Sigmoid colon (tissue), 7 donors: ENCODE data around the gene MAD1L1. TPM values are rescaled to one million over a fixed set of nuclear protein-coding genes. Genes with fewer than 3 reads are reported as not detected.

Source experiments
- DNase-seq: peaks from one replicate; pipeline ENCODE4 v3.0.0-alpha.2; 2019
- H3K27ac ChIP-seq, 4 donors: fragments of 200-600 bp; sonication (generic); one replicate each; pipeline ENCODE4 v1.5.1; 2016 to 2019; ENCODE audit warnings: mild to moderate bottlenecking in 1 of 4
- H3K27me3 ChIP-seq, 3 donors: fragments of 200-600 bp; sonication (generic); one replicate each; pipeline ENCODE4 v1.5.1; 2019; ENCODE audit warnings: mild to moderate bottlenecking in 1 of 3
- H3K36me3 ChIP-seq, 4 donors: fragments of 200-600 bp; sonication (generic); one replicate each; pipeline ENCODE4 v1.5.1; 2016 to 2019
- H3K4me1 ChIP-seq, 4 donors: fragments of 200-600 bp; sonication (generic); one replicate each; pipeline ENCODE4 v1.5.1; 2017 to 2019
- H3K4me3 ChIP-seq, 4 donors: fragments of 200-600 bp; sonication (generic); one replicate each; pipeline ENCODE4 v1.5.1; 2017 to 2019; ENCODE audit warnings: mild to moderate bottlenecking in 2 of 4, moderate library complexity in 1 of 4
- H3K9me3 ChIP-seq, 4 donors: fragments of 200-600 bp in 3 of 4; sonication (generic) in 3 of 4; one replicate each; pipeline versions ENCODE4 v1.5.1 to v1.6.1; 2013 to 2019
- EP300 ChIP-seq, 4 donors: sonication (generic); formaldehyde crosslinking; IDR thresholded peaks; one replicate each; pipeline ENCODE4 v1.6.1; 2017; ENCODE audit warnings: antibody characterized with exemption in 4 of 4
- POLR2A ChIP-seq, 2 donors: fragments of 450-650 bp; IDR thresholded peaks; one replicate each; pipeline ENCODE4 v1.6.1; 2016; ENCODE audit warnings: antibody characterized with exemption in 2 of 2, mild to moderate bottlenecking in 2 of 2, moderate library complexity in 2 of 2
- POLR2AphosphoS5 ChIP-seq, 4 donors: sonication (generic); formaldehyde crosslinking; IDR thresholded peaks; one replicate each; pipeline ENCODE4 v1.6.1; 2017; ENCODE audit warnings: antibody characterized with exemption in 4 of 4
- WGBS, 2 donors: extraction: QIAGEN DNeasy Blood & Tissue Kit; methylation state at CpG; one replicate each; pipeline ENCODE4 v1.1.7; 2013; 5-methylcytosine and 5-hydroxymethylcytosine counted together
- intact Hi-C: fragments of 100-400 bp; cut with DNase I; formaldehyde crosslinking; loops from one replicate; pipeline ENCODE4 v1.15.1; 2023
- polyA plus RNA-seq, 3 donors: library from polyadenylated mRNA; stranded (reverse); fragments of 200-250 nt; gene quantifications; one replicate each; pipeline ENCODE4 v1.2.3, GENCODE V29; 2013
- total RNA-seq, 4 donors: library from RNA; depleted of rRNA; stranded (reverse); fragments of >200 nt; gene quantifications; one replicate each; pipeline ENCODE4 v1.1.0, GENCODE V29; 2016
- TF ChIP-seq, protein P1 (sequence below), 4 experiments: fragments of 450-650 bp in 3 of 4; fragments of 200-600 bp in 1 of 4; IDR thresholded peaks; one replicate each; pipeline ENCODE4 v1.5.1; 2016 to 2019; ENCODE audit warnings: antibody characterized with exemption in 4 of 4, mild to moderate bottlenecking in 3 of 4, moderate library complexity in 2 of 4
- donor health status: healthy with polysubstance abuse.
- donor health status: Bipolar disorder and iron deficiency.
- donor health status: healthy.

MAD1L1 gene
- total and polyA plus RNA-seq, 7 donors, result 10.2 to 38.4 (median 20.6) TPM

DNA sequence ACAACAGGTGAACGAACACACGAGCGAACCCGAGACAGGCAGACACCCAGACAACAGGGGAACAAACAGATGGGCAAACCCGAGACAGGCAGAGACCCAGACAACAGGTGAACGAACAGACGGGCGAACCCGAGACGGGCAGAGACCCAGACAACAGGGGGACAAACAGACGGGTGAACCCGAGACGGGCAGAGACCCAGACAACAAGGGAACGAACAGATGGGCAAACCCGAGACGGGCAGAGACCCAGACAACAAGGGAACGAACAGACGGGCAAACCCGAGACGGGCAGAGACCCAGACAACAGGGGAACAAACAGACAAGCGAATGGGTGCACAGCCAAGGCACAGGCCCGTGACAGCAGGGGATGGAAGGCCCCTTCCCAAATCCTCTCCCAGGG lies 298.0 kb downstream of the MAD1L1 start:
- no peaks in the 10 kb centered on the region for H3K4me1 ChIP-seq
- 91 to 95% methylated on average over 22 of the region's 22 CpGs for WGBS, 2 donors
- no peak overlapping the region for H3K27ac ChIP-seq
- H3K9me3 ChIP-seq, result no peaks in the 10 kb centered on the region
- DNase-seq, result no peak
- intact Hi-C loops, result no loop called here
- H3K27me3 ChIP-seq, result no peaks in the 10 kb centered on the region
- TF ChIP-seq POLR2A (IDR thresholded peaks at IDR 0.05), result no peak
- TF ChIP-seq, protein P1, sequence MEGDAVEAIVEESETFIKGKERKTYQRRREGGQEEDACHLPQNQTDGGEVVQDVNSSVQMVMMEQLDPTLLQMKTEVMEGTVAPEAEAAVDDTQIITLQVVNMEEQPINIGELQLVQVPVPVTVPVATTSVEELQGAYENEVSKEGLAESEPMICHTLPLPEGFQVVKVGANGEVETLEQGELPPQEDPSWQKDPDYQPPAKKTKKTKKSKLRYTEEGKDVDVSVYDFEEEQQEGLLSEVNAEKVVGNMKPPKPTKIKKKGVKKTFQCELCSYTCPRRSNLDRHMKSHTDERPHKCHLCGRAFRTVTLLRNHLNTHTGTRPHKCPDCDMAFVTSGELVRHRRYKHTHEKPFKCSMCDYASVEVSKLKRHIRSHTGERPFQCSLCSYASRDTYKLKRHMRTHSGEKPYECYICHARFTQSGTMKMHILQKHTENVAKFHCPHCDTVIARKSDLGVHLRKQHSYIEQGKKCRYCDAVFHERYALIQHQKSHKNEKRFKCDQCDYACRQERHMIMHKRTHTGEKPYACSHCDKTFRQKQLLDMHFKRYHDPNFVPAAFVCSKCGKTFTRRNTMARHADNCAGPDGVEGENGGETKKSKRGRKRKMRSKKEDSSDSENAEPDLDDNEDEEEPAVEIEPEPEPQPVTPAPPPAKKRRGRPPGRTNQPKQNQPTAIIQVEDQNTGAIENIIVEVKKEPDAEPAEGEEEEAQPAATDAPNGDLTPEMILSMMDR (IDR thresholded peaks at IDR 0.05), result no peak
- no peak for TF ChIP-seq EP300 (IDR thresholded peaks at IDR 0.05)
- TF ChIP-seq POLR2AphosphoS5 (IDR thresholded peaks at IDR 0.05), result no peak
- H3K4me3 ChIP-seq, result no peak overlapping the region
- no peaks in the 10 kb centered on the region for H3K36me3 ChIP-seq

DNA sequence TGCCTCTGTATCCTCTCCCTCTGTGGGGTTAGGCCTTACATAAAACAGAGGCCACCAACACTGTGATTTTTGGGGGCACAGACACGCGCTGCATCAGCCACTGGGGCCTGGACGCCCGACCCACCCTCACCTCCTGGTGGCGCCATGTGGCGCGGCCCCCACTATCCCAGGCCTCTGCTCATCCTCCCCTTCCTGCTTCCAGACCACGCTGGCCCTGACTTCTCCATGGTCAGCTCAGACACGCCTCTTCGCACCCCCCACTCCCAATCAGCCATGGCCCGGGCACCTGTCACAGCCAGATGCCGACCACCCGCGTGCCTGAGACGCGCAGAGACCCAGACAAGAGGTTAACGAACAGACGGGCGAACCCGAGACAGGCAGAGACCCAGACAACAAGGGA lies 298.7 kb downstream of the MAD1L1 start:
- Histone ChIP-seq H3K27me3 (no peaks in the 10 kb centered on the region), H3K4me1 (no peaks in the 10 kb centered on the region), H3K36me3 (no peaks in the 10 kb centered on the region), H3K27ac (no peak overlapping the region), H3K9me3 (no peaks in the 10 kb centered on the region), H3K4me3 (no peak overlapping the region)
- intact Hi-C loops, result no loop called here
- DNase-seq, result no peak
- TF ChIP-seq EP300 (IDR thresholded peaks at IDR 0.05), result no peak
- no peak for TF ChIP-seq POLR2AphosphoS5 (IDR thresholded peaks at IDR 0.05)
- TF ChIP-seq, protein P1 (IDR thresholded peaks at IDR 0.05), result no peak
- no peak for TF ChIP-seq POLR2A (IDR thresholded peaks at IDR 0.05)
- 95 to 98% methylated on average over 20 of the region's 20 CpGs for WGBS, 2 donors

DNA sequence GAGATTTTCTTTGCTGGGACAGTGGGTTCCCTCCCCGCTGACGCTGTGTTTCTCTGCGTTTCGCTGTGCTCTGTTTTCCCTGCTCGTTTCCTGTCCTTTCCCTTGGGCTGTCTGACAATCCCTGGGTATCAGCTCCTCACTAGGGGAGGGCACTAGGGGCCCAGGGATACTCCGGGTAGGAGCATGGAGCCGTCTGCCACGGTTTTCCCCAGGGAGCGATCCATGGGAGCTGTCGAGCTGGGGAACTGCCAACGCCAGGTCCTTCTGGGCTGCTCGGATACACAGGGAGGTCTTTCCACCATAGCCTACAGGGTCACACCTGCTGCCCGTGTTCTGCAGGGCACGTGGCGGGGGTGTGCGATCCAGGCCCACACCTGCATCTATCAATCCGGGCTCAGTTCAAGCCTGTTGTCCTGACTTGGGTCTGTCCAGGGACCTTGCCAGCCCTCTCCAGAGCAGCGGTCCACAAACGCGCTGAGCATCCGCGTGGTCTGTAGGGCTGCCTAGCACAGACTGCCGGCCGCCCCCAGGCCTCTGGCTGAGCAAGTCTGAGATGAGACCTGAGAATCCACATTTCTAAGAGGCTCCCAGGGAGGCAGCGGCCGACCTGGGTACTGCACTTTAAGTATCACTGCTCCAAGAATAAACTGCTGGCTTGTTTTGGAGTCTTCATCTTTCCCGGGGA lies 299.5 kb downstream of the MAD1L1 start:
- no peaks in the 10 kb centered on the region for H3K4me1 ChIP-seq
- H3K27me3 ChIP-seq, result no peaks in the 10 kb centered on the region
- 91 to 92% methylated on average over 27 of the region's 27 CpGs for WGBS, 2 donors
- H3K9me3 ChIP-seq, result no peaks in the 10 kb centered on the region
- no peak overlapping the region for H3K27ac ChIP-seq
- DNase-seq, result no peak
- intact Hi-C loops, result no loop called here
- no peak overlapping the region for H3K4me3 ChIP-seq
- H3K36me3 ChIP-seq, result no peaks in the 10 kb centered on the region
- TF ChIP-seq EP300 (IDR thresholded peaks at IDR 0.05), result no peak
- TF ChIP-seq, protein P1 (IDR thresholded peaks at IDR 0.05), result no peak

DNA sequence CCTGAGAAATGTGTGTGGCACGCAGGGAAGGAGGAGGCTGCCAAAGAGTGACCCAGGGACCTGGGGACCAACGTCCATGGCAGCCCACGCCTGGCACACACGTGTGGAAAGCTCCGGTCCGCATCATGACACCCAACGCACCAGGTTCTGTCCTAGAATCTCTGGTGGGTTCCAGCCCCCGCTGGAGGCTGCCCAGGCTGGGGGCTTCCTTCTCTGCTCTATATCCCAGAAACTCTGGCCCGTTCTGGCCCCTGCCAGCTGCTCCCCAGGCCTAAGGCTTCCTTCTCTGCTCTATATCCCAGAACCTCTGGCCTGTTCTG lies 300.8 kb downstream of the MAD1L1 start:
- H3K9me3 ChIP-seq, result no peaks in the 10 kb centered on the region
- no peak overlapping the region for H3K27ac ChIP-seq
- no peak for DNase-seq
- 95 to 96% methylated on average over 9 of the region's 9 CpGs for WGBS, 2 donors
- no peaks in the 10 kb centered on the region for H3K4me1 ChIP-seq
- H3K4me3 ChIP-seq, result no peak overlapping the region
- H3K36me3 ChIP-seq, result no peaks in the 10 kb centered on the region
- H3K27me3 ChIP-seq, result no peaks in the 10 kb centered on the region
- no peak for TF ChIP-seq POLR2A (IDR thresholded peaks at IDR 0.05)
- TF ChIP-seq, protein P1 (IDR thresholded peaks at IDR 0.05), result no peak
- no peak for TF ChIP-seq EP300 (IDR thresholded peaks at IDR 0.05)
- no peak for TF ChIP-seq POLR2AphosphoS5 (IDR thresholded peaks at IDR 0.05)
- intact Hi-C loops, result no loop called here
